WTC11 (cell line): ENCODE results near the gene IAPP.
"Not testable (repeated sequence)": the region's sequence is repeated elsewhere in the genome, so short reads cannot be mapped to it uniquely, and the experiment has no call there.

Source experiments
- CBFB ChIP-seq: sonication (generic); formaldehyde crosslinking; IDR thresholded peaks from 2 replicates; pipeline ENCODE4 v1.8.1; 2022; ENCODE audit warnings: mild to moderate bottlenecking, low read depth, missing genetic modification reagents
- CTCF ChIP-seq: fragments of 200-600 bp; IDR thresholded peaks from 2 replicates; pipeline ENCODE4 v1.8.0; 2022; ENCODE audit warnings: antibody characterized with exemption
- ESRRA ChIP-seq: sonication (generic); formaldehyde crosslinking; IDR thresholded peaks from 2 replicates; pipeline ENCODE4 v1.8.1; 2022; ENCODE audit warnings: mild to moderate bottlenecking, missing genetic modification reagents, borderline replicate concordance
- MAX ChIP-seq: sonication (generic); formaldehyde crosslinking; IDR thresholded peaks from 2 replicates; pipeline ENCODE4 v1.8.0; 2022; ENCODE audit warnings: mild to moderate bottlenecking, missing genetic modification reagents
- MXD4 ChIP-seq: fragments of 250-450 bp; sonication (Bioruptor Pico); IDR thresholded peaks from 2 replicates; pipeline ENCODE4 v1.8.0; 2021; ENCODE audit warnings: mild to moderate bottlenecking, moderate library complexity, borderline replicate concordance
- NFYB ChIP-seq: sonication (generic); formaldehyde crosslinking; conservative IDR thresholded peaks from 2 replicates; pipeline ENCODE4 v1.8.0; 2022; ENCODE audit warnings: low read depth, missing genetic modification reagents
- TCF7 ChIP-seq: sonication (generic); formaldehyde crosslinking; IDR thresholded peaks from 2 replicates; pipeline ENCODE4 v1.8.0; 2022; ENCODE audit warnings: mild to moderate bottlenecking, low read depth, missing genetic modification reagents, moderate library complexity
- TP53 ChIP-seq: sonication (generic); formaldehyde crosslinking; IDR thresholded peaks from 2 replicates; pipeline ENCODE4 v1.8.1; 2023; ENCODE audit warnings: mild to moderate bottlenecking, missing genetic modification reagents
- ZBTB21 ChIP-seq: sonication (generic); formaldehyde crosslinking; IDR thresholded peaks from 2 replicates; pipeline ENCODE4 v1.8.1; 2023; ENCODE audit warnings: mild to moderate bottlenecking, missing genetic modification reagents, borderline replicate concordance
- ZNF423 ChIP-seq: fragments of 250-450 bp; sonication (Bioruptor Pico); IDR thresholded peaks from 2 replicates; pipeline ENCODE4 v2.1.2; 2022; ENCODE audit warnings: mild to moderate bottlenecking, moderate library complexity

GRCh38 chr12:21394828-21395626 is 22.3 kb downstream of the IAPP start:
- not testable (repeated sequence) for TF ChIP-seq ESRRA (CRISPR knock-in tag); MAX (CRISPR knock-in tag); TCF7 (CRISPR knock-in tag); ZBTB21 (CRISPR knock-in tag); CTCF; ZNF423 (CRISPR knock-in tag); TP53 (CRISPR knock-in tag); NFYB (CRISPR knock-in tag); CBFB; MXD4 (CRISPR knock-in tag)
